Fibroblast of skin of right quadriceps (primary cell): ENCODE measurements around the gene RPL5.

ENCODE experiments used
- DNase-seq: peaks from one replicate; pipeline ENCODE4 v3.0.0-alpha.2; 2013

RPL5 gene

DNA sequence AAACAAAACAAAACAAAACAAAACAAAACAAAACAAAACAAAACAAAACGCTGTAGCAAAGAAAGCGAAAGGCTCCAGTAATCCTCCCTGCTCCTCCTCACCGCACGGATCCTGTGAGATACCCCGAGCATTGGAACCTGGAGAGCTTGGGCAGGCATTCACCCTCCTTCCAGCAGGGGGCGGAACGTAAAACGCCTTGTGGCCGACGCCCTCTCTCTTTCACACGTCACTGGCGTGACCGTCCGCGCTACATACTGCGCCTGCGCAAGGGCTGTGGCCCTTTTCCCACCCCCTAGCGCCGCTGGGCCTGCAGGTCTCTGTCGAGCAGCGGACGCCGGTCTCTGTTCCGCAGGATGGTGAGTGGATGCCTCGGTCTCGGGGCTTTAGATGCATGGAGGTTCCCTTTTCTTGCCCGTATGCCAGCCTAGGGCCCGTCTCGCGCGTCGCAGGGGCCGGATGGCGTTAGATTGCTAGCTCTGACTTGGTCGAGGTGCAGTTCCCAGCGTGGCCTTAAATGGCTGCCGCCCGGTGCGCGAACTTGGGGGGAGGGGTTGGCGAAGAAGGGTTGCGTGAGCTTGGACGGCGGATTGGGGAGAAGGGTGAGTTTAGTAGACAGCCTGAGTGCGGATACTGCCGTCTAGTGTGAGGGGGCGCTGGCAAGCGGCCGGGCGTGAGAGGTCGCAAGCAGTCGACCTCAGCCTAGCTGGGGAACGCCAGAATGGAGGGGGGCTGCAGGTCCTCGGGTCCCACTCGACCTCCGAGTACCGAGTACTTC is at the start of gene RPL5:
RPL5 (plus strand) TSS at position 279 of the 775 bp plus-strand sequence; CDS start at position 354, 75 bp downstream.
- peak; percentile 97 for DNase-seq

DNA sequence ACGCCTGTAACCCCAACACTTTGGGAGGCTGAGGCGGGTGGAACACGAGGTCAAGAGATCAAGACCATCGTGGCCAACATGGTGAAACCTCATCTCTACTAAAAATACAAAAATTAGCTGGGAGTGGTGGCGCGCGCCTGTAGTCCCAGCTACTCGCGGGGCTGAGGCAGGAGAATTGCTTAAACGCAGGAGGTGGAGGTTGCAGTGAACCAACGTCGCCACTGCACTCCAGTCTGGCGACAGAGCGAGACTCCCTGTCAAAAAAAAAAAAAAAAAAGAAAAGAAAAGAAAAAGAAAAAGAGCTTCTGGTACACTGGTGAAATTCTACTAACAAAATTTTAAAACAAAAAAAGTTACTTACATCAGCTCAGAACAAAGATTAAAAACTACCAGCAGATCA is 48.3 kb upstream of the RPL5 start:
- peak; percentile 11 for DNase-seq

DNA sequence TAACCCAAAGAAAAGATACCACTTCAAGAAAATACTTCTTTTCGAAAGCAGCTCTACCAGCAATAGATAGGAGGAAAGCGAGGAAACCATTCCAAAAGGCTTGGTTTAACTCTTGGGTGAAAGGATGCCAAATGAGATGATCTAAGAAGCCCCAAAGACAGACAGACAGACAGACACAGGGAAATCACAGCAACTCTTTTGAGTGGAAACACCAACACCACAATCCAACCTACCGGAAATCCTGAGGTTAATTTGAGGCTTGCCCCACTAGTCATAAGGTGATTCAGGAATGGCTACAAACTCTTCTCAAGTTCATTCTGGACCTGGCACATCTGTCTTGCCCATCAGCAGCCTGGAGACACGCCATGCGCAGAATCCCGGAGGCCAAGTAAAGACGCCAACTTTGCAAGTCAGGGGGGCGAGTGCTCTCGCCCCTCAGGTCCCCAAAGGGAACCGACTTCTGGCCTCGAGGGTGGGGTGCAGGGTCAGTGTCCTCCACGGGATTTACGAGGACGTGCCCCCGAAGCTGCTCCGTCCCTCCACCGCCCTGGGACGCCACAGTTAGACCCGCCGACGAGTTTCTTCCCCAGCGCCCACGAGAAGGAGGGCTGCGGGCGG is 47.7 kb upstream of the RPL5 start:
- peak; percentile 37 for DNase-seq

DNA sequence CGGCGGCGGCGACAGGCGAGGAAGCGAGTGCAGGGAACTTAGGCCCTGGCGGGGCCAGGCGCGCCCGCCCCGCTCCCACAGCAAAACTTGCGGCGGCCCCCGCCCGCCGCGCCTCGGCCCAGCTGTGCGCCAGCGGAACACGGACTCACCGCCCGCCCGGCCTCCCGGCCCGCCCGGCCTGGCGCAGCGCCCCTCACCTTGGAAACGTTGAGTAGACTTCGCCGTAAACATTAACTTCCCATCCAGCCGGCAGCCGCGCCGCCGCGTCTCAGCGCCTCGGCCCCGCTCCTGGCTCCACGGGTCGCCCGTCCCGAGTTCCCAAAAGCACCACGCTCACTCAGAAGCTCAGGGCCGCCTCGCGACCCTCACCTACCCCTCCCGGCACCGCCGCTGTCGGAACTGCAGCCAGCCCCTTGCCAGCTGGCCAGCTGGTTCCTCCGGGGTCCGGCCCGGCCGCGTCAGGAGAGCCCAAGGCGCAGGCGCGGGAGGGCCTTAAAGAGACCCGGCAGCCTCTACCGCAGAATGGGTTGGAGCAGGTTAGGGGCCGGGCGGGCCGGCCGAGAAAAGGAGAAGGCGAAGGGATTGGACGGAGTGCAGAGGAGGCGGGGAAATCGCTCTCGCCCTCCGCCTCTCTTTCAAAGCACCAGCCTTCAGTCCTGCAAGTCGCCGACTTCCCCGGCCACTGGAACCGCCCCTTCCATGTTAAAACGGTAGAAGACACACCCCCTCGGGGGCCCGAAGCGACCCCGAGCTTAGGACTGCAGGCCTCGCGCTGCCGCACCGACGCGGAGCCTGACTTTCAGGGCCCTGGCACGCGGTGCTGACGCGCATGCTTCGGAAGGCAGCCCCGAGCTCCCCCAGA is 47.0 kb upstream of the RPL5 start, which contains the start of gene EVI5:
EVI5 (minus strand) TSS at position 470 of the 862 bp plus-strand sequence. CDS start 48,562 bp downstream, outside the sequence.
- DNase-seq = peak; percentile 95

GRCh38 chr1:92786111-92786901 is 45.5 kb upstream of the RPL5 start:
- no peak for DNase-seq

- DNase-seq = no peak
These were observed 41.8 kb upstream of the RPL5 start for GRCh38 chr1:92790081-92790480.

GRCh38 chr1:92790867-92791266 is 41.0 kb upstream of the RPL5 start:
- no peak for DNase-seq

- DNase-seq = no peak
These were observed 40.3 kb upstream of the RPL5 start for GRCh38 chr1:92791487-92792066.

- DNase-seq = no peak
These were observed 39.5 kb upstream of the RPL5 start for GRCh38 chr1:92792340-92792782.

DNA sequence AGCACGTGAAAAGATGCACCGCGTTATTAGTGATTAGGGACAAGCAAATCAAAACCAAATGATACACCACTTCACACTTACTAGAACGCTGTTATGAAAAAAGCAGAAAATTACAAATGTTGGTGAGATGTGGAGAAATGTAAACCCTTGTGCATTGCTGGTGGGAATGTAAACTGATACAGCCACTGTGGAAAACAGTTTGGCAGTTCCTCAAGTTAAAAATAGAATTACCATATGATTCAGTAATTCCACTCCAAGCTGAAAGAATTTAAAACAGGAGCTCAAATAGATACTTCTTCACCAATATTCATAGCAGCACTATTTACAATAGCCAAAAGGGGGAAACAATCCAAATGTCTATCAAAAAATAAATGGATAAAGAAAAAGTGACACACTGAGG is 36.7 kb upstream of the RPL5 start:
- peak; percentile 65 for DNase-seq

DNA sequence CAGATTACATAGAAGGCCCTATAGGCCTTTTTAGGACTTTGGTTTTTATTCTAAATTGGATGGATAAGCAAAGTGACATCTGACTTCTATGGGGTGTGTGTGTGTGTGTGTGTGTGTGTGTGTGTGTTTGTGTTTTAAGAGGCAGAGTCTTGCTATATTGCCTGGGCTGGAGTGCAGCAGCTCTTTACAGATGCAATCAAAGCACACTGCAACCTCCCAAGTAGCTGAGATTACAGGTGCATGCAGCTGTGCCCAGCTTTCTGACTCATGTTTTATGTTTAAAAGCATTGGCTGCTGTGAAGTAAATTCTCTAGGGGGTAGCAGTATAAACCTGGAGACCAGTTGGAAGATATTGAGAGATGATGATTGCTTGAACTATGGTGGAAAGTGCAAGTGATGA is 34.5 kb upstream of the RPL5 start:
- DNase-seq = no peak

- DNase-seq = peak; percentile 35
These were observed 33.9 kb upstream of the RPL5 start for GRCh38 chr1:92797961-92798360.

DNA sequence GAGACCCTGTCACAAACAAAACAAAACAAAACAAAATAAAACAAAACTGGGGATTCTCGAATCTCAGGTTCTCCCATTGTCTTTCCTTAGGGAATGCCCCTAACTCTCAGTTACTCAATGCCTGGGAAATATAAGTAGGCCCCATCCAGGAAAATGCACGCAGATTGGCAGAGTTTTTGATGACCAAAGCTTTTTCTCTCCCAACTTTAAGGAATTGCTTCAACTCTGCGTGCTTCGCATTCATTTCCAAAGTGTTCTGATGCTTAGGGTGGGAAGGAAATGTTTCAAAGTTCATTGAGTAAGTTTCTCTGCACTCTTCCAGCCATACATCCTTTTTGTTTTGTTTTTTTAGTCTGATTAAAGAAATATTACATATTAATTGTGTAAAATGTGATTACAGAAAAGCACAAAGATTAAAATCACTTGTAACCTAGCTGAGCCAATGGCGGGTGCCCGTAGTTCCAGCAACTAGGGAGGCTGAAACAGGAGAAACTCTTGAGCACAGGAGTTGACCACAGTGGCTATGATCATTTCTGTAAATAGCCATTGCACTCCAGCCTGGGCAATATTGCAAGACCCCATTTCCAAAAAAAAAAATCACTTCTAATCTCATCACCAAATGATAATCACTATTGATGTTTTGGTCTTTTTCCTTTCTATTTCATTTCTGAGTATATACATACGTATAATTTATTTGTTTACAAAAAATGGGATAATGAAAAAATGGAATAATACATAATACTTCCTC is 28.5 kb upstream of the RPL5 start:
- DNase-seq = no peak

DNA sequence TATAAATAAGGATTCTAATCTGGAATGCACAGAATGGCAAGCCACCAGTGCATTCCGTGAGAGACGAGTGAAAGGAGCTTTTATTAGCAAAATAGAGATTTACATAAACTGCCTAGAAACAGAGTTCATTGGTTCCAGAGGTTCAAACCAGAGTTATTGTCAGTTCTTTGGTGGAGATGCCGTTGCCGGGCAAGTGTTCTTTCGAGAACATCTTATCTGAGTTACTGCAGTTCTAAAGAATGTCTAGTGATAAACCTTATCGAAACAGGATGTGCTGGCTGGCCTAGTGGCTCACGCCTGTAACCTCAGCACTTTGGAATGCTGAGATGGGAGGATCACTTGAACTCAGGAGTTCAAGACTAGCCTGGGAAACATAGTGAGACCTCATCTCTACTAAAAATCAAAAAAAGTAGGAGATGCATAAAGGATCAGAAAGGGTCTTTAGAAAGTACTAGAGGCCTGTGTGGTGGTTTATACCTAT is 27.1 kb upstream of the RPL5 start:
- DNase-seq = peak; percentile 83

DNA sequence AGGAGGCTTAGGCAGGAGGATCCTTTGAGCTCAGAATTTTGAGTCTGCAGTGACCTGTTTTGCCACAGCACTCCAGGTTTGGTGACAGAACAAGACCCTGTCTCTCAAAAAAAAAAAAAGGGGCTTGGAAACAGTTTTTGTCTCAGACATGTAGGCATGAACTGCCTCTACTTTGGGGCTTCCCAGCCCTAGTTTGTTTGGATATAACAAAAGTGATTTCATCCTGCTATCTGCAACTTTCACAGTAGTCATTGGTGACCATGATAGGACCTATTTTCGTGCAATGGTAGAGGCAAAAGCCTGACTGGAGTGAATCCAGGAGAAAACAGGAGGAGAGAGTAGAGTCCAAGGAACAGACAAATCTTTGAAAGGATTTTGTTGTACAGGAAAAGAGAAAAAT is 26.6 kb upstream of the RPL5 start:
- DNase-seq = no peak

GRCh38 chr1:92808381-92808780 is 23.5 kb upstream of the RPL5 start:
- DNase-seq = no peak

- no peak for DNase-seq
These were observed 15.1 kb upstream of the RPL5 start for GRCh38 chr1:92816732-92817131.

GRCh38 chr1:92817137-92817697 is 14.6 kb upstream of the RPL5 start:
- DNase-seq = no peak

DNA sequence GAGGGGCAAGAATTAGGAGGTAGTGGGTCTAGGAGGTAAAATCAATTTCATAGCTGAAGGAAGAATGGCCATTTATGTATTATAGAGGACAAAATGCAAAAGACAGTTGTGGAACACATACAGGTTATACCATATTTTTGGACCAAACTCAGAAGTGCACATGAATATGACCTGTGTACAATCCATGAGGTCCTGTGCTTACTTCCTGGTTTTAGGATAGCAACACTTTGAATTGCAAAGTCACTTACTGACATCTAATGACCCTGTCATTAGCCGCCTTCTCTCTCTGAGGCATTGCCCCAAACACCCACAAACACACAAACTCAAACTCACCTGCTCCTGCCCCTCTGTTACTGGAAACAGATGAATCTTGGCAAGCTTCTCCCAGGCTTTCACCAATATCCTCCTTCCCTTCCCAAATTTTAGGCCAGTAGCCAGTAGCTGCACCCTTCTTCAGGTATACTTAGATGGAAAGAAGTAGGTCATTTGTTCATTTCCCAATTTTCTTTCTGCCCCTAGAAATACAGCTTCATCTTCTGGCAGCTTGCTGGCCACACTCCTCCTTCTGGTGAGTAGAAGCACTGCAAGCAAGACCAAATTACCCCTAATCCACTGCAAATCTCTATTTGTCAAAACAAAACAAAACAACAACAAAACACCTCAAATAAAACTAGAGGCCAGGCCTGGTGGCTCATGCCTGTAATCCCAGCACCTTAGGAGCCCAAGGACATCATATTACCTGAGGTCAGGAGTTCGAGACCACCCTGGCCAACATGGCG is 13.7 kb upstream of the RPL5 start:
- peak; percentile 31 for DNase-seq

- peak; percentile 14 for DNase-seq
These were observed 11.8 kb upstream of the RPL5 start for GRCh38 chr1:92820024-92820423.
